Measurements from ENCODE around the gene KLHL12. TPM values are rescaled to one million over a fixed set of nuclear protein-coding genes. Genes with fewer than 3 reads are reported as not detected.
"Not testable (repeated sequence)": the region's sequence is repeated elsewhere in the genome, so short reads cannot be mapped to it uniquely, and the experiment has no call there.

KLHL12 gene
- total and polyA plus RNA-seq, 7 donors, result 7.4 to 27.4 (median 16.5) TPM

DNA sequence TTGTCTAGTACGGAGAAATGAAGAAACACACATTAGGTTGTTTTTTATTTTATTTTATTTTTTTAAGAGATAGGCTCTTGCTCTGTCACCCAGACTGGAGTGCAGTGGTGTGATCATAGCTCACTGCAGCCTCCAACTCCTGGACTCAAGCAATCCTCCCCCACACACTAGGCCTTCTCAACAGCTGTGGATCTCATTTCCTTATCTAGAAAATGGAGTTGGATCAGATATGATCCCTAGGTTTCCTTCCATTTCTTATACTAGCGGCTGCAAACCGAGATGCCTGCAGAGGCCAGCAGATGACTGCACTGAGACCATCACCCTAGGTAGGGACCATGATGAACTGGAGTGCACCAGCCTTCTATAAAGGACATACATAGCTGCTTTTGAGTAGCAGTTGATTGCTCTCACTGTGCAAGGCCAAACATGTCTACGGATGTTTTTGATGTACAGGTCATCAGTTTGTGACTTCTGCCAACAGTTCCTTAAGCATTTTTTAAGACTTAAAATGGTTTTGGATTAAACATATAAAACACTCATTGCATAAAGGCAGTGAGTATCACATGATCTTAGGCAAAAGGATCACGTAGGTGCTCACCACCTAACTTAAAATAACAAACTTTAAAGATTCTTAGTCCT lies 11.4 kb upstream of the KLHL12 start:
- Histone ChIP-seq H3K9me3 (no peaks in the 10 kb centered on the region), H3K27ac (no peak overlapping the region), H3K4me3 (no peak overlapping the region), H3K27me3 (ENCODE audit: insufficient read depth in 3 of 3, low read length in 2 of 3) (no peaks in the 10 kb centered on the region), H3K36me3 (ENCODE audit: insufficient read depth in 1 of 2, low read depth in 1 of 2) (peaks cover 9 to 38% of the 10 kb centered on the region in 2 donors), H3K4me1 (no peaks in the 10 kb centered on the region)
- intact Hi-C loops (cut with DNase I), result no loop called here
- DNase-seq (no peak), ATAC-seq (peak in 2 of 4 donors; percentile 40 to 56)
- TF ChIP-seq, protein P1, sequence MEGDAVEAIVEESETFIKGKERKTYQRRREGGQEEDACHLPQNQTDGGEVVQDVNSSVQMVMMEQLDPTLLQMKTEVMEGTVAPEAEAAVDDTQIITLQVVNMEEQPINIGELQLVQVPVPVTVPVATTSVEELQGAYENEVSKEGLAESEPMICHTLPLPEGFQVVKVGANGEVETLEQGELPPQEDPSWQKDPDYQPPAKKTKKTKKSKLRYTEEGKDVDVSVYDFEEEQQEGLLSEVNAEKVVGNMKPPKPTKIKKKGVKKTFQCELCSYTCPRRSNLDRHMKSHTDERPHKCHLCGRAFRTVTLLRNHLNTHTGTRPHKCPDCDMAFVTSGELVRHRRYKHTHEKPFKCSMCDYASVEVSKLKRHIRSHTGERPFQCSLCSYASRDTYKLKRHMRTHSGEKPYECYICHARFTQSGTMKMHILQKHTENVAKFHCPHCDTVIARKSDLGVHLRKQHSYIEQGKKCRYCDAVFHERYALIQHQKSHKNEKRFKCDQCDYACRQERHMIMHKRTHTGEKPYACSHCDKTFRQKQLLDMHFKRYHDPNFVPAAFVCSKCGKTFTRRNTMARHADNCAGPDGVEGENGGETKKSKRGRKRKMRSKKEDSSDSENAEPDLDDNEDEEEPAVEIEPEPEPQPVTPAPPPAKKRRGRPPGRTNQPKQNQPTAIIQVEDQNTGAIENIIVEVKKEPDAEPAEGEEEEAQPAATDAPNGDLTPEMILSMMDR (IDR thresholded peaks at IDR 0.05), result no peak
- 65 to 77% (median 65%) methylated on average over 5 of the region's 5 CpGs for WGBS, 3 donors

DNA sequence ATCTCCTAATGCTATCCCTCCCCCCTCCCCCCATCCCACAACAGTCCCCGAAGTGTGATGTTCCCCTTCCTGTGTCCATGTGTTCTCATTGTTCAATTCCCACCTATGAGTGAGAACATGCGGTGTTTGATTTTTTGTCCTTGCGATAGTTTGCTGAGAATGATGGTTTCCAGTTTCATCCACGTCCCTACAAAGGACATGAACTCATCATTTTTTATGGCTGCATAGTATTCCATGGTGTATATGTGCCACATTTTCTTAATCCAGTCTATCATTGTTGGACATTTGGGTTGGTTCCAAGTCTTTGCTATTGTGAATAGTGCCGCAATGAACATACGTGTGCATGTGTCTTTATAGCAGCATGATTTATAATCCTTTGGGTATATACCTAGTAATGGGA lies 9.4 kb upstream of the KLHL12 start:
- H3K27me3 ChIP-seq (ENCODE audit: insufficient read depth in 3 of 3, low read length in 2 of 3); intact Hi-C loops (cut with DNase I); H3K27ac ChIP-seq; H3K4me1 ChIP-seq; DNase-seq; H3K4me3 ChIP-seq; H3K9me3 ChIP-seq; ATAC-seq: not testable (repeated sequence)
- H3K36me3 ChIP-seq (ENCODE audit: insufficient read depth in 1 of 2, low read depth in 1 of 2), result peaks cover 0 to 18% of the 10 kb centered on the region in 2 donors
- 88 to 94% methylated on average over 1 of the region's 6 CpGs; no CpG with 5 or more reads in 1 of the 3 donors for WGBS, 3 donors

DNA sequence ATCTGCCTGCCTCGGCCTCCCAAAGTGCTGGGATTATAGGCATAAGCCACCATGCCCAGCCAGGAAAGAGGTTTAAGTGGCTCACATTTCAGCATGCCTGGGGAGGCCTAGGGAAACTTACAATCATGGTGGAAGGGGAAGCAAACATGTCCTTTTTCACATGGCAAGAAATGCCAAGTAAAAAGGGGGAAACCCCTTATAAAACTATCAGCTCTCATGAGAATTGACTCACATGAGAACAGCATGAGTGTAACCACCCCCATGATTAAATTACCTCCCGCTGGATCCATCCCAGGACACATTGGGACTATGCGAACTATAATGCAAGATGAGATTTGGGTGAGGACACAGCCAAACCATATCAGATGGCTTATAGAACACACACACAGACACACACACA lies 8.8 kb upstream of the KLHL12 start:
- TF ChIP-seq, protein P1 (IDR thresholded peaks at IDR 0.05), result no peak
- DNase-seq (no peak), ATAC-seq (no peak)
- intact Hi-C loops (cut with DNase I), result no loop called here
- H3K9me3 ChIP-seq, result peaks cover 5% of the 10 kb centered on the region
- peaks cover 0 to 12% of the 10 kb centered on the region in 2 donors for H3K36me3 ChIP-seq (ENCODE audit: insufficient read depth in 1 of 2, low read depth in 1 of 2)
- H3K4me1 ChIP-seq, result no peaks in the 10 kb centered on the region
- H3K27ac ChIP-seq, result no peak overlapping the region
- 54 to 67% (median 63%) methylated on average over 3 of the region's 3 CpGs for WGBS, 3 donors
- no peak overlapping the region for H3K4me3 ChIP-seq
- H3K27me3 ChIP-seq (ENCODE audit: insufficient read depth in 3 of 3, low read length in 2 of 3), result no peaks in the 10 kb centered on the region

DNA sequence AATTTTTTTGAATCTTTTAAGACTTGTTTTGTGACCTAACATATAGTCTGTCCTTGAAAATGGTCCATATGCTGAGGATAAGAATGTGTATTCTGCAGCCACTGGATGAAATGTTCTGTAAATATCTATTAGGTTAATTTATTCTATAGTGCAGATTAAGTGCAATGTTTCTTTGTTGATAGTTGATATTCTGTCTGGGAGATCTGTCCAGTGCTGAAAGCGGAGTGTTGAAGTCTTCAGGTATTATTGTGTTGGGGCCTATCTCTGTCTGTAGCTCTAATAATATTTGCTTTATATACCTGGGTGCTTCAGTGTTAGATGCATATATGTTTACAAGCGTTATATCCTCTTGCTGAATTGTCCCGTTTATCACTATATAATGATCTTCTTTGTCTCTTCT lies 7.7 kb upstream of the KLHL12 start:
- no peak overlapping the region for H3K27ac ChIP-seq
- no peaks in the 10 kb centered on the region for H3K4me1 ChIP-seq
- DNase-seq (no peak), ATAC-seq (no peak)
- intact Hi-C loops (cut with DNase I), result no loop called here
- H3K27me3 ChIP-seq (ENCODE audit: insufficient read depth in 3 of 3, low read length in 2 of 3), result no peaks in the 10 kb centered on the region
- 89 to 91% (median 89%) methylated on average over 3 of the region's 3 CpGs for WGBS, 3 donors
- H3K9me3 ChIP-seq, result peaks cover 5% of the 10 kb centered on the region
- no peak overlapping the region for H3K4me3 ChIP-seq
- TF ChIP-seq, protein P1 (IDR thresholded peaks at IDR 0.05), result no peak
- H3K36me3 ChIP-seq (ENCODE audit: insufficient read depth in 1 of 2, low read depth in 1 of 2), result peaks cover 0 to 3% of the 10 kb centered on the region in 2 donors

DNA sequence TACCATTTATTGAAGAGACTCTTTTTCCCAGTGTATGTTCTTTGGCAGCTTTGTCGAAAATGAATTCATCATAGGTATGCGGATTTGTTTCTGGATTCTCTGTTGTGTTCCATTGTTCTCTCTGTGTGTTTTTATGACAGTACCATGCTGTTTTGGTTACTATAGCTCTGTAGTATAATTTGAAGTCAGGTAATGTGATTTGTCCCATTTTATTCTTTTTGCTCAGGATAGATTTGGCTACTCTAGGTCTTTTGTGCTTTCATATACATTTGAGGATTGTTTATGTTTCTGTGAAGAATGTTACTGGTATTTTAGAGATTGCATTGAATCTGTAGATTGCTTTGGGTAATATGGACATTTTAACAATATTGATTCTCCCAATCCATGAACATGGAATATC lies 5.4 kb upstream of the KLHL12 start:
- TF ChIP-seq, protein P1 (IDR thresholded peaks at IDR 0.05), result no peak

More for the DNA sequence above, 5.4 kb upstream of the KLHL12 start:
- no peak overlapping the region for H3K27ac ChIP-seq
- H3K9me3 ChIP-seq, result peaks cover 5% of the 10 kb centered on the region
- H3K36me3 ChIP-seq (ENCODE audit: insufficient read depth in 1 of 2, low read depth in 1 of 2), result no peaks in the 10 kb centered on the region
- no peak for ATAC-seq
- no peak overlapping the region for H3K4me3 ChIP-seq
- DNase-seq, result no peak
- intact Hi-C loops (cut with DNase I), result no loop called here
- H3K4me1 ChIP-seq, result no peaks in the 10 kb centered on the region
- H3K27me3 ChIP-seq (ENCODE audit: insufficient read depth in 3 of 3, low read length in 2 of 3), result no peaks in the 10 kb centered on the region
- WGBS, 3 donors, result 89 to 95% (median 90%) methylated on average over 2 of the region's 2 CpGs
